Measurements from ENCODE around the gene CYS1. TPM values are rescaled to one million over a fixed set of nuclear protein-coding genes. Genes with fewer than 3 reads are reported as not detected.

The CYS1 gene
- total RNA-seq, 1 donor from 2014 or later: 13.5 TPM

DNA sequence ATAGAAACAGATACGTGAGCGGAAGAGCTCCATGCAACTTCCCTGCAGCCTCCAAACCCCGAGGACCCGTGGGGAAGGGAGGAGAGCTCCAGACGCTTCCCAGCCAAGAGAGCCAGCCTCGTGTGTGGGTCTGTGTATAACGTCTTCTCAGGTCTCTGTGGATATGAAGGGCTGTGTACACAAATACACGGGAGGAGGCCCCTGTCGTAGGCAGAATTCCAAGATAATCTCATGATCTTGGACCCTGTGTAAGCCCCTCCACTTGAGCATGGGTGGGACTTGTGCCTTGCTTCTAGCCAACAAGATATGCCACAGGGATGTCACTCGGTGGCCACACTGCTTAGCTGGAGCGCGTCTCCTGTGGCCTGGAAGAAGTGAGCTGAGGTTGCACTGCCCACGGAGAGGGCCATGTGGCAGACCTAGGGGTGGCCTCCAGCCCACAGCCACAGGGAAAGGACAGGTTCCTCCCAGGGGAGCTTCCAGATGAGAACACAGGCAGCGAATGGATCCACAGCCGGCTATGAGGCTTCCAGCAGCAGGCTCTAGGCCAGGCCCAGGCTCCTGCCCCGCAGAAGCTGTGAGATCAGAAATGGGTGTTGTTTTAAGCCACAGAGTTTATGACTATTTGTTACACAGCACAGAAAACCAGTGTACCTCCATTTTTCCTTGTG is 52.4 kb downstream of the CYS1 start:
- intact Hi-C loops (cut with DNase I): no loop called here
- Histone ChIP-seq H3K27ac (no peak overlapping the region), H3K36me3 (no peaks in the 10 kb centered on the region), H3K27me3 (no peaks in the 10 kb centered on the region), H3K4me3 (no peak overlapping the region), H3K9me3 (no peaks in the 10 kb centered on the region), H3K4me1 (peaks cover 21% of the 10 kb centered on the region)
- TF ChIP-seq, protein P1, sequence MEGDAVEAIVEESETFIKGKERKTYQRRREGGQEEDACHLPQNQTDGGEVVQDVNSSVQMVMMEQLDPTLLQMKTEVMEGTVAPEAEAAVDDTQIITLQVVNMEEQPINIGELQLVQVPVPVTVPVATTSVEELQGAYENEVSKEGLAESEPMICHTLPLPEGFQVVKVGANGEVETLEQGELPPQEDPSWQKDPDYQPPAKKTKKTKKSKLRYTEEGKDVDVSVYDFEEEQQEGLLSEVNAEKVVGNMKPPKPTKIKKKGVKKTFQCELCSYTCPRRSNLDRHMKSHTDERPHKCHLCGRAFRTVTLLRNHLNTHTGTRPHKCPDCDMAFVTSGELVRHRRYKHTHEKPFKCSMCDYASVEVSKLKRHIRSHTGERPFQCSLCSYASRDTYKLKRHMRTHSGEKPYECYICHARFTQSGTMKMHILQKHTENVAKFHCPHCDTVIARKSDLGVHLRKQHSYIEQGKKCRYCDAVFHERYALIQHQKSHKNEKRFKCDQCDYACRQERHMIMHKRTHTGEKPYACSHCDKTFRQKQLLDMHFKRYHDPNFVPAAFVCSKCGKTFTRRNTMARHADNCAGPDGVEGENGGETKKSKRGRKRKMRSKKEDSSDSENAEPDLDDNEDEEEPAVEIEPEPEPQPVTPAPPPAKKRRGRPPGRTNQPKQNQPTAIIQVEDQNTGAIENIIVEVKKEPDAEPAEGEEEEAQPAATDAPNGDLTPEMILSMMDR (IDR thresholded peaks at IDR 0.05): no peak
- TF ChIP-seq POLR2A (IDR thresholded peaks at IDR 0.05): no peak
- no peak for DNase-seq (ENCODE audit: extremely low spot score in 2 of 2)

DNA sequence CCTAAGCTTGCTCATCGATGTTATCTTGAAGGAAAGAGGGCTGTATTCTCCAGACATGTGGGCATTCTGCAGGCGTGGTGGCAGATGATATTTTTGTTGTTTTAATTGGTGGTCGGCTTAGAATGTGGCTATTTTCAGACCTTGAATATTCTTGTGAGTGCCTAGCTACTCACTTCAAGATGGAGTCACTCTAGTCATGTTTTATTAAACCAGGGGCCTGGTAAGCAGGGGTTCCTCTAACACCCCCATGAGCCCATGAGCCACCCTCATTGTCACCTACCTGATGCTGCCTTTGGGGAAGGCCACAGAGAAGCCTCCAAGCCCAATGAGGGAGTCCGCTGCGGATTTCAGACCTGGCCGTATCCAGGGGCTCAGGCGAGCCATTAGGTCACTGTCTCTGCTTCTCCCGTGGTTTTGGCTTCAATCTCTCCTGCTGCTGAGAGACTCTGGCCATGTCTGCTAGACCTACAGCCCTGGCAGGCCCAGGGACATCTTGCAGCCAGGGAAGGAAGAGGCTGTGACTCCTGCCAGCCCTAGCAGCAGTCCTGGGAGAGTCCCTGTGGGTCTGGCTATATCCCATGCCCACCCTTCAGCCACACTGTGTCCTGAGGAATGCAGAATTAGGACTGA is 53.2 kb downstream of the CYS1 start:
- TF ChIP-seq POLR2AphosphoS5 (IDR thresholded peaks at IDR 0.05; ENCODE audit: insufficient read depth in 1 of 2, low read depth in 1 of 2) (no peak), POLR2A (IDR thresholded peaks at IDR 0.05) (no peak)
- TF ChIP-seq, protein P1 (IDR thresholded peaks at IDR 0.05): no peak
- Histone ChIP-seq H3K4me3 (no peak overlapping the region), H3K27me3 (no peaks in the 10 kb centered on the region), H3K4me1 (peaks cover 21% of the 10 kb centered on the region), H3K27ac (no peak overlapping the region), H3K9me3 (no peaks in the 10 kb centered on the region), H3K36me3 (no peaks in the 10 kb centered on the region)
- intact Hi-C loops (cut with DNase I): no loop called here
- DNase-seq (ENCODE audit: extremely low spot score in 2 of 2): no peak

DNA sequence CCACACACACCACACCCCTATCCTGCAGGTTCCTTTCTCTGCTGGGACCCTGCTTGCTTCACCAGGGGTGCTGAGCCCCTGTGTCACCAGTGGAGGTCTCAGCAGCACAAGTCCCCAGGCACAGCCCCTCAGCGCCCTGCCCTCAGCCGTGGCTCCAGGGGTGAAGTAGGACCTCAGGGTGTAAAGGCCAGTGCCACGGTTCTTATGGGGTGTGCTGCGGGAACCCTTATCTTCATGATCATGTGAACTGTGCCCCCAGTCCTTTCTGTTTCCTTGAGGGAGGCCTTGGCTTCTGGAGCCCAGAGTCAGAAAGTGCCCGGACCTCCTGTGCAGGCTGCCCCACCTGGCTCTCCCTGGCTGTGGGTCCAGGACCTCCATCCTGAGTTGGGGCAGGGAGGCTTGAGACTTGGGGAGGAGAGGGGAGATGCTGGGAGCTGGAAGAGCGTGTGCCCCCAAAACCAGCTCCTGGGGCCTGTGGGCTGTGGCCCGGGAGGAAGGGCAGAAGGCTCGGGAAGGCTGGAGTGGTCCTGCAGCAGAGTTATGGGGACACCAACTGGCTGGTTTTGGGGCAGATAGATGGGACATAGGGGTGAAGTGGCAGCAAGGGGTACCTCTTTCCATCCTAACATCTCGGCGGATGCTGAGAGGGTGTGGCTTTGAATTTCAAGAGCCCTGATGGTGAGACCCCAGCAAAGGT is 57.1 kb downstream of the CYS1 start:
- H3K4me3 ChIP-seq: no peak overlapping the region
- H3K4me1 ChIP-seq: no peaks in the 10 kb centered on the region
- no peak for DNase-seq (ENCODE audit: extremely low spot score in 2 of 2)
- intact Hi-C loops (cut with DNase I): no loop called here
- H3K27me3 ChIP-seq: no peaks in the 10 kb centered on the region
- TF ChIP-seq, protein P1 (IDR thresholded peaks at IDR 0.05): no peak
- TF ChIP-seq POLR2A (IDR thresholded peaks at IDR 0.05) (no peak), POLR2AphosphoS5 (IDR thresholded peaks at IDR 0.05; ENCODE audit: insufficient read depth in 1 of 2, low read depth in 1 of 2) (no peak)
- H3K9me3 ChIP-seq: no peaks in the 10 kb centered on the region
- H3K36me3 ChIP-seq: no peaks in the 10 kb centered on the region
- no peak overlapping the region for H3K27ac ChIP-seq

DNA sequence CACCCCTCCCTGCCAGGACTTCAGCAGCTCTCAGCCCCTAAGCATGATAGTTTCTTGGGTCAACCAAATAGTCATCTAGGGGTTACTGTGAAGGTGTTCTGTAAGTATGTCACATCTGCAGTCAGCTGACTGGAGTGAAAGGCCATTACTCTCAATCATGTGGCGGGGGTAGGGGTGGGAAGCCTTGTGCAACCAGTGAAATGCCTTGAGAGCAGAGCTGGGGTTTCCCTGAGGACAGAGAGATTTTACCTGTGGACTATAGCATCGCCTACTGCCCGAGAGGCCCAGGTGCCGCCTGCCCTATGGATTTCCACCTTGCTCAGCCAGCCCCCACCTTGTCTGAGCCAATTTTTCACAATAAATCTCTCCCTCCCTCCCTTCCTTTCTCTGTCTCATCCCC is 57.8 kb downstream of the CYS1 start:
- DNase-seq (ENCODE audit: extremely low spot score in 2 of 2): no peak
- intact Hi-C loops (cut with DNase I): no loop called here
- Histone ChIP-seq H3K27me3 (no peaks in the 10 kb centered on the region), H3K36me3 (no peaks in the 10 kb centered on the region), H3K27ac (no peak overlapping the region), H3K4me1 (no peaks in the 10 kb centered on the region), H3K9me3 (no peaks in the 10 kb centered on the region), H3K4me3 (no peak overlapping the region)
- no peak for TF ChIP-seq POLR2A (IDR thresholded peaks at IDR 0.05)
- TF ChIP-seq, protein P1 (IDR thresholded peaks at IDR 0.05): no peak
- no peak for TF ChIP-seq POLR2AphosphoS5 (IDR thresholded peaks at IDR 0.05; ENCODE audit: insufficient read depth in 1 of 2, low read depth in 1 of 2)

DNA sequence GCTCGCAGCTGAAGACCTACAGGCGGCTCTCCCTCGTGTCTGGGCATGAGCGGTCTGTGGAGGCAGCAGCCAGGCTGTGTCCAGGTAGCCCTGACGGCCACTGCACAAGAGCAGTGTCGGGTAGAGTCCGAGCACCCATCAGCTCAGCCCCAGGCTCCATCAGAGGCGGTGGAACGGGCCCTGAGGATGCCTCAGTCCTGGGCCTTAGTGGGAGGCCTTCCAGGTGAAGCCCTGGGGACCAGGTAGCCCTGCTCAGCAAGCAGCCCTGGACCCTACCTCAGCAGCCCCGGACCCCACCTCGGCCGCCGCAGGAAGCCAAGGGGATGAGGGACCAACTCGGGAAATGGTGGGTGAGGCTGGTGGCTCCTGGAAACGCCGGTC is 58.2 kb downstream of the CYS1 start:
- intact Hi-C loops (cut with DNase I): no loop called here
- Histone ChIP-seq H3K36me3 (no peaks in the 10 kb centered on the region), H3K27ac (no peak overlapping the region), H3K4me3 (no peak overlapping the region), H3K27me3 (no peaks in the 10 kb centered on the region), H3K9me3 (no peaks in the 10 kb centered on the region), H3K4me1 (no peaks in the 10 kb centered on the region)
- no peak for TF ChIP-seq POLR2A (IDR thresholded peaks at IDR 0.05)
- TF ChIP-seq, protein P1 (IDR thresholded peaks at IDR 0.05): no peak
- TF ChIP-seq POLR2AphosphoS5 (IDR thresholded peaks at IDR 0.05; ENCODE audit: insufficient read depth in 1 of 2, low read depth in 1 of 2): no peak
- DNase-seq (ENCODE audit: extremely low spot score in 2 of 2): no peak
